GM19467 (cell line): ENCODE data around the gene PLCL2.

Source experiments
- ATAC-seq: cut with Tn5 transposase; IDR thresholded peaks from one replicate; pipeline ENCODE4 v1.9.1; 2021; ENCODE audit warnings: mild to moderate bottlenecking, moderate library complexity; ENCODE audit not compliant: unreplicated experiment

Gene PLCL2

GRCh38 chr3:17038141-17038540, 153.4 kb downstream of the PLCL2 start:
- no peak for ATAC-seq

GRCh38 chr3:17038900-17039553, 154.3 kb downstream of the PLCL2 start:
- ATAC-seq, result no peak

- no peak for ATAC-seq
Observed at GRCh38 chr3:17039594-17039993, 154.8 kb downstream of the PLCL2 start.

GRCh38 chr3:17040322-17040989, 155.7 kb downstream of the PLCL2 start:
- no peak for ATAC-seq

GRCh38 chr3:17040990-17041377, 156.2 kb downstream of the PLCL2 start:
- no peak for ATAC-seq

- ATAC-seq, result no peak
Observed at GRCh38 chr3:17044855-17045254, 160.1 kb downstream of the PLCL2 start.

- no peak for ATAC-seq
Observed at GRCh38 chr3:17045705-17046104, 160.9 kb downstream of the PLCL2 start.

GRCh38 chr3:17046623-17047022, 161.9 kb downstream of the PLCL2 start:
- no peak for ATAC-seq

GRCh38 chr3:17047162-17047561, 162.4 kb downstream of the PLCL2 start:
- ATAC-seq, result no peak

- no peak for ATAC-seq
Observed at GRCh38 chr3:17047894-17048293, 163.1 kb downstream of the PLCL2 start.

- ATAC-seq, result no peak
Observed at GRCh38 chr3:17050071-17050470, 165.3 kb downstream of the PLCL2 start.

- no peak for ATAC-seq
Observed at GRCh38 chr3:17050506-17050905, 165.8 kb downstream of the PLCL2 start.

GRCh38 chr3:17052363-17052762, 167.6 kb downstream of the PLCL2 start:
- ATAC-seq, result no peak

GRCh38 chr3:17054301-17054981, 169.7 kb downstream of the PLCL2 start:
- no peak for ATAC-seq

GRCh38 chr3:17054982-17055343, 170.2 kb downstream of the PLCL2 start:
- no peak for ATAC-seq

- no peak for ATAC-seq
Observed at GRCh38 chr3:17055374-17056276, 170.9 kb downstream of the PLCL2 start.

GRCh38 chr3:17057321-17057720, 172.6 kb downstream of the PLCL2 start:
- ATAC-seq, result no peak

GRCh38 chr3:17059989-17060550, 175.3 kb downstream of the PLCL2 start:
- no peak for ATAC-seq

GRCh38 chr3:17061005-17061404, 176.2 kb downstream of the PLCL2 start:
- ATAC-seq, result no peak

GRCh38 chr3:17062736-17063135, 178.0 kb downstream of the PLCL2 start:
- no peak for ATAC-seq

GRCh38 chr3:17063596-17063995, 178.8 kb downstream of the PLCL2 start:
- no peak for ATAC-seq
